OCI-LY7 (cell line): ENCODE measurements around the gene STN1. TPM values are rescaled to one million over a fixed set of nuclear protein-coding genes. Genes with fewer than 3 reads are reported as not detected.

ENCODE experiments used
- BruUV-seq: library from RNA; stranded (reverse); fragments of 400-500 nt; replicated peaks from 2 replicates; lab custom pipeline; 2021; lab: Mats Ljungman, UMichigan
- CTCF ChIA-PET: fragments of 300-600 bp; sonication (Branson Sonifier 250); formaldehyde crosslinking; loops from one replicate; lab custom pipeline; 2022; ENCODE audit warnings: antibody characterized with exemption; ENCODE audit not compliant: unreplicated experiment; lab: Charles Lee
- POLR2A ChIA-PET: fragments of 300-600 bp; sonication (Branson Sonifier 250); formaldehyde crosslinking; loops from one replicate; lab custom pipeline; 2022; ENCODE audit warnings: antibody characterized with exemption; lab: Charles Lee
- DNase-seq: peaks from one replicate; pipeline ENCODE4 v3.0.0-alpha.2; 2015; ENCODE audit warnings: low spot score
- H2AFZ ChIP-seq: fragments of 200-600 bp; sonication (generic), shearing (Covaris generic); 2 replicates; pipeline ENCODE4 v1.6.1; 2014; ENCODE audit warnings: mild to moderate bottlenecking, antibody characterized with exemption, low read length, moderate library complexity
- H3K27ac ChIP-seq: fragments of 200-600 bp; sonication (generic); 2 replicates; pipeline ENCODE4 v1.5.1; 2014; ENCODE audit warnings: mixed run types, low read depth, mild to moderate bottlenecking, moderate library complexity, low read length, inconsistent platforms; ENCODE audit not compliant: poor library complexity, severe bottlenecking
- H3K36me3 ChIP-seq: fragments of 200-600 bp; sonication (generic); 2 replicates; pipeline ENCODE4 v1.6.1; 2014; ENCODE audit warnings: mild to moderate bottlenecking, antibody characterized with exemption, low read length, moderate library complexity, mixed read lengths; ENCODE audit not compliant: insufficient read depth
- H3K4me1 ChIP-seq: fragments of 200-600 bp; sonication (generic); 2 replicates; pipeline ENCODE4 v1.5.1; 2014; ENCODE audit warnings: mild to moderate bottlenecking, low read length; ENCODE audit not compliant: insufficient read depth, poor library complexity, severe bottlenecking
- H3K4me2 ChIP-seq: fragments of 200-600 bp; sonication (generic); 2 replicates; pipeline ENCODE4 v1.6.1; 2014; ENCODE audit warnings: mild to moderate bottlenecking, low read length
- H3K4me3 ChIP-seq: fragments of 200-600 bp; sonication (generic); 2 replicates; pipeline ENCODE4 v1.5.1; 2014; ENCODE audit warnings: mild to moderate bottlenecking, low read depth, low read length; ENCODE audit not compliant: poor library complexity, severe bottlenecking
- H3K79me2 ChIP-seq: fragments of 200-600 bp; sonication (generic); 2 replicates; pipeline ENCODE4 v1.6.1; 2016; ENCODE audit warnings: low read depth, mild to moderate bottlenecking, low read length, moderate library complexity, mixed read lengths; ENCODE audit not compliant: insufficient read depth
- H3K9me2 ChIP-seq: fragments of 200-600 bp; sonication (generic); 2 replicates; pipeline ENCODE4 v1.6.1; 2016; ENCODE audit warnings: mild to moderate bottlenecking, low read length, mixed read lengths; ENCODE audit not compliant: insufficient read depth
- H3K9me3 ChIP-seq: fragments of 200-600 bp; sonication (generic); 2 replicates; pipeline ENCODE4 v1.6.1; 2014; ENCODE audit warnings: mild to moderate bottlenecking, mixed run types, low read length, mixed read lengths
- H4K20me1 ChIP-seq: fragments of 200-600 bp; sonication (generic); 2 replicates; pipeline ENCODE4 v1.6.1; 2014; ENCODE audit warnings: mild to moderate bottlenecking, antibody characterized with exemption, low read length, moderate library complexity, mixed read lengths; ENCODE audit not compliant: insufficient read depth
- CTCF ChIP-seq: fragments of 200-600 bp; sonication (generic); conservative IDR thresholded peaks from 2 replicates; pipeline ENCODE4 v1.5.1; 2014; ENCODE audit warnings: mild to moderate bottlenecking, antibody characterized with exemption, low read length, moderate library complexity, mixed read lengths
- EZH2phosphoT487 ChIP-seq: fragments of 200-600 bp; sonication (generic); IDR thresholded peaks from 2 replicates; pipeline ENCODE4 v1.6.1; 2018; ENCODE audit warnings: low read depth, borderline replicate concordance, mild to moderate bottlenecking, mixed run types, antibody characterized with exemption, low read length, moderate library complexity, mixed read lengths
- intact Hi-C: fragments of 100-400 bp; cut with micrococcal nuclease; formaldehyde crosslinking; loops from one replicate; pipeline ENCODE4 v1.10.0; 2022; ENCODE audit not compliant: unreplicated experiment
- total RNA-seq, 2 experiments: library from RNA; depleted of rRNA in 1 of 2; stranded (reverse); fragments of >200 nt in 1 of 2; shearing (Covaris generic) in 1 of 2; gene quantifications; 2 replicates each; pipeline ENCODE4 v1.2.3, GENCODE V29; 2014 to 2022

STN1 gene
- total RNA-seq, 2 experiments from 2014 or later = 19.5 to 24.5 TPM

GRCh38 chr10:103849212-103849877, 68.6 kb downstream of the STN1 start:
- CTCF ChIA-PET = no interaction called here
- POLR2A ChIA-PET = interaction anchor here (0.6 kb wide), 2 partner anchors 25 to 41 kb away, joined by 3 read pairs; no protein-coding TSS in a partner anchor
- no peak for DNase-seq
- no peaks in the 10 kb centered on the region for H3K79me2 ChIP-seq
- intact Hi-C loops = no loop called here
- H3K9me3 ChIP-seq = no peaks in the 10 kb centered on the region
- H3K4me2 ChIP-seq = no peak overlapping the region
- H3K27ac ChIP-seq = no peak overlapping the region
- no peaks in the 10 kb centered on the region for H3K9me2 ChIP-seq
- H3K36me3 ChIP-seq = no peaks in the 10 kb centered on the region
- H4K20me1 ChIP-seq = no peaks in the 10 kb centered on the region
- no peak for TF ChIP-seq CTCF
- TF ChIP-seq EZH2phosphoT487 = no peak
- H3K4me1 ChIP-seq = peaks cover 28% of the 10 kb centered on the region
- H2AFZ ChIP-seq = no peak overlapping the region
- no TSS peak for BruUV-seq
- H3K4me3 ChIP-seq = no peak overlapping the region

- TF ChIP-seq EZH2phosphoT487 (no peak), CTCF (peak; percentile 60)
- no peaks in the 10 kb centered on the region for H3K9me2 ChIP-seq
- H3K9me3 ChIP-seq = no peaks in the 10 kb centered on the region
- no peaks in the 10 kb centered on the region for H3K79me2 ChIP-seq
- H3K4me3 ChIP-seq = no peak overlapping the region
- no peak overlapping the region for H3K4me2 ChIP-seq
- DNase-seq = peak; percentile 59
- ChIA-PET CTCF (no interaction called here), POLR2A (interaction anchor here (0.6 to 1.3 kb wide), 6 partner anchors 10 to 82 kb away, joined by 3 to 7 read pairs (median 4); no protein-coding TSS in a partner anchor)
- BruUV-seq = no TSS peak
- peak overlapping the region; percentile 27; the same call in 1 of the 2 replicates for H2AFZ ChIP-seq
- no peaks in the 10 kb centered on the region for H4K20me1 ChIP-seq
- no peaks in the 10 kb centered on the region for H3K36me3 ChIP-seq
- peaks cover 24% of the 10 kb centered on the region for H3K4me1 ChIP-seq
- intact Hi-C loops = no loop called here
- H3K27ac ChIP-seq = no peak overlapping the region
Measured at GRCh38 chr10:103847909-103848468, 70.0 kb downstream of the STN1 start.

GRCh38 chr10:103847346-103847745, 70.6 kb downstream of the STN1 start:
- H3K4me3 ChIP-seq = no peak overlapping the region
- H3K4me1 ChIP-seq = peaks cover 24% of the 10 kb centered on the region
- H3K9me3 ChIP-seq = no peaks in the 10 kb centered on the region
- no peak overlapping the region for H3K4me2 ChIP-seq
- no peak for DNase-seq
- CTCF ChIA-PET = no interaction called here
- no peaks in the 10 kb centered on the region for H3K79me2 ChIP-seq
- no peaks in the 10 kb centered on the region for H3K9me2 ChIP-seq
- POLR2A ChIA-PET = interaction anchor here (0.6 to 1.3 kb wide), 2 partner anchors 11 to 1426 kb away, joined by 3 read pairs; no protein-coding TSS in a partner anchor
- H4K20me1 ChIP-seq = no peaks in the 10 kb centered on the region
- intact Hi-C loops = no loop called here
- BruUV-seq = no TSS peak
- H3K27ac ChIP-seq = no peak overlapping the region
- H2AFZ ChIP-seq = no peak overlapping the region
- no peaks in the 10 kb centered on the region for H3K36me3 ChIP-seq
- no peak for TF ChIP-seq CTCF
- TF ChIP-seq EZH2phosphoT487 = no peak
